GM21723 (cell line): Measurements from ENCODE around the gene STK11IP.
"Not testable (repeated sequence)": the region's sequence is repeated elsewhere in the genome, so short reads cannot be mapped to it uniquely, and the experiment has no call there.

Source experiments
- ATAC-seq: cut with Tn5 transposase; IDR thresholded peaks from one replicate; pipeline ENCODE4 v1.9.1; 2021; ENCODE audit warnings: mild to moderate bottlenecking, moderate library complexity; ENCODE audit not compliant: unreplicated experiment

Gene STK11IP

DNA sequence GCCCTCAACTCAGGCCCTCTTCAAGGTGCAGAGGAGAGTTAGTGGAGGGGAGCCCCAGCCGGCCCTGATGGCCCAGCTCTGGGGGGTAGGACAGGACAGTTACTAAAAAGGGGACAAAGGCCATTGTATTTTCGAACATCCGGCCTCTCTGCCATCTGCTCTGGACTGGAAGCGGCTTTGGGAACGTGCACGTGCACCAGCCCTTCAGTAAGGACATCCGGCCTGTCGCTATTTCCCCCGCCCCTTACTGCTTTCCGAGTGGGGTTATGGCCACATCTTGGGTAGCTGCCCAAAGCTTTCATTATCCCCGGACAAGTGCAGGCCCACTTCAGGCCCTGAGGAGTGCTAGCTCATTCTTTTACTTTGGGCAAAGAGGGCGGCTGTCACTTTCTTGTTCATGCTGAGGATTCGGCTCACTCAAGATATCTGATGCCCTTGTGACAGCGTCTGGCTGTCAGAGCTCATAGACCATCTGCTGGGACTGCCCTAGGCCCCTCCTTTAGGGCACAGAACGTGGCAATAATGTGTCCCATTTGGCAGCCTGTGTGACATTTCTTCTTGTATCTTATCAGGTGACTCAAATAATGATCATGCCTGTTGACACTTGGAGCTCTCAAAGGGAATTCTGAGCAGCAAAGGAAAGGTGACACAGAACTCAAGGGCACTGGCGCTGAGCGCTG, 47.3 kb downstream of the STK11IP start:
- no peak for ATAC-seq

DNA sequence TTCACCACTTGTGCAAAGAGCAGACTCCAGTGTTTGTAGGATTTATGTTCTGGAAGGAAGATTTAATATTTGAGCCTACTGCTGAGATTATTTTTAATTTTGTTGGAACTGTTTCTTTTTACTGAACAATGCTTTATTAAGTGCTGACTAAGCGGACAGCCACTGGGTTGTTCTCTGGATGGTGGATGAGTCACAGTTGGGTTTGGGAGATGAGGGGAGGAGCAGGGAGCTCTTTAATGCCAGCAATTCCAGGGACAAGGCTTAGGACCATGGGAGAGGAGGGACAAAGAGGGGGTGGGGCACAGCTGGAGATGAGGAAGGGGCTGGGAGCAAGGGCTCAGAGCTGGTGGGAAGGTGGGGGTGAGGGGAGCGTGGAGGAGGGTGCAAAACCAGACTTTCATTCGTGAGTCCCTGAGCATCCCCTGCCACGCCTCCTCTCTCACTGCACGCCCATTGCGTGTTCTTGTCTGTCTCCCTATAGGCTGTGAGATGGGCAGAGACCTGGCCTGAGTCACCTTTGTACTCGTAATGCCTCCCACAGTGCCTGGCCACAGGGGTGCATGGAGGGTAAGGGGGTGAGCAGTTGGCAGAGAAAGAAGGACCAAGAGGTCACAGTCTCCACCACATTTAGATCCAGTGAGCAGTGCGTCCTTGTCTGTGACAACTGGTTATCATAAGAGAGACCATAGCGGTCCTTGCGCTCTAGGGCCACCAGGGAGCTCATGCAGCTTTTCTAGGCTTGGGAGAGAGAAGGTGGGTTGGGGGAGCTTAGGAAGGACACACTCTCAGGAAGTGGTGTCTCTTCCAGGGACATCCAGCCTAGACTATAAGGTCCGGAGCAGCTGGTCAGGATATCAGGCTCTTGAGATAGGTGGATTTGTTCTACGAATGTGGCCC, 48.2 kb downstream of the STK11IP start:
- ATAC-seq = no peak

DNA sequence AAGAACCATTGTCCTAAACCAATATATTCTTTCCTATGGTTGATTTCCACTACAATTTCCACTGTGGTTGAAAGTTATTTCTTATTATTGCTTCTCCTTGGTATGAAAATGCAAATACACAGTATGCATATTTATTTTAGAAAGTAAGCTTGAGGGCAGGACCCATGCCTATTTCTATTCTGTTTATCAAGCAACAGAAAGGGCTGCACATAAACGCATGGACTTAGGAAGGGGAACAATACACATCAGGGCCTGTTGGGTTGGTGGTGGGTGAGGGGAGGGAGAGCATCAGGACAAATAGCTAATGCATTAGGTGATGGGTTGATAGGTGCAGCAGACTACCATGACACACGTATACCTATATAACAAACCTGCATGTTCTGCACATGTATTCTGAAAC, 50.5 kb downstream of the STK11IP start:
- ATAC-seq = no peak

DNA sequence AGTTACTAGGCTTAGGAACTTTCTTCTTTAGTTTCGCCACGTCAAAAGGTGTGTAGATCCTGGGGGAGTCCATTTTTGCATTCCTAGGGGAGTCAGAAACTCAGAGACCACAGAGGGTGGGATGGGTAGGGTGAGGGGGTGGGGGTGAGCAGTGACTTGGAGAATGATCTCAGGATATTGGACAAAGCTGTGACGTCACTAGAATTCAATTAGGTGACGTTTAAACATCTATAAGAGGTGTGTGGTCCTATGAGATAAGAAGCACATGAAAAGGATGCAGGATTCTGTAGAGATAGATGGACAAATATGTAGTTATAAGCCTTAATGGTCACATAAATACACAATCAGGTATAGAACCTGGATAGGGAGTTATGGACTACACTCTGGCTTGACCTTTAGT, 51.3 kb downstream of the STK11IP start:
- no peak for ATAC-seq

DNA sequence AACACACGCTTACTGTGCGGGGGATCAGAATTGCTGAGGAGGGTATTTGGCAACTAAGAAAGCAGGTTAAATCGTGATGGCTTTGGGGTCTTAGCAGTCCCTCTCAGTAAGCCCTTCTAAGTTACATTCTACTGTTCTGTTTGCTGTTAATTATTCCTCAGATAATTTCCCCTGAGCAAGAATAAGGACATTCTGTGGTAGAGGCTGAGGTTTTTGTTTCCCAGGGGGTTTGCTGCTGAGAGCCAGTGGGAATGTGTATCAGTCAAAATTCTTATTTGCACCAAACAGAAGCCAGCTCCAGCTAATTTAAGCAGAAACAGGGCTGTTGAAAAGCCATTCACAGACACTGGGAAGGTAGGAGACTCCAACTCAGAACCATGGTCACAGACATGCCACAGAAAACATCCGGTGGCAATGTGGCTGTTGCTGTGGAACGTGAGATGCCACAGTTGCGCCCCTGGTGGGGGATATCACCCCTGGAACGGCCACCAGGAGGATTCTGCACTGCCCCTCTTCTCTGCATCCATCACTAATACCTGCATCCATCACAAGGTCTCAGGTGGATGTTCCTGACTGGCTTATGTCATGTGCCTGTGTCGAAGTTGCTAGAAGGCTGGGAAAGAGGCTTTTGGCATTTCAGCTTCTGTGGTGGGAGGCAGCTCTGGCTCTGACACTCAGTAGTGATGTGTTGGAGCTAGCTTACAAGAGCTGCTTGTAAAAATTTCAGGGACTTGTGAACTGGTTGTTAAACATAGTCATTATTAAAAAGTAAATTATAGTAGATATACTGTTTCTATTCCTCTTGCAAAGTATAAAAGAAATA, 53.0 kb downstream of the STK11IP start:
- no peak for ATAC-seq

DNA sequence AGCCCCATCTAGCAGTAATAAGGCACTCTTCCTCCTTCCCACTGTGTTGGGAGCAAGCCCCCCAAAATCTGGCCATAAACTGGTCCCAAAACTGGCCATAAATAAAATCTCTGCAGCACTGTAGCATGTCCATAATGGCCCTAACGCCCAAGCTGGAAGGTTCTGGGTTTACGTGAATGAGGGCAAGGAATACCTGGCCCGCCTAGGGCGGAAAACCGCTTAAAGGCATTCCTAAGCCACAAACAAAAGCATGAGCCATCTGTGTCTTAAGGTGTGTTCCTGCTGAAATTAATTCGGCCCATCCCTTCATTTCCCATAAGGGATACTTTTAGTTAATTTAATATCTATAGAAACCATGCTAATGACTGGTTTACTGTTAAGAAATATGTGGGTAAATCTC, 54.0 kb downstream of the STK11IP start:
- ATAC-seq = not testable (repeated sequence)

DNA sequence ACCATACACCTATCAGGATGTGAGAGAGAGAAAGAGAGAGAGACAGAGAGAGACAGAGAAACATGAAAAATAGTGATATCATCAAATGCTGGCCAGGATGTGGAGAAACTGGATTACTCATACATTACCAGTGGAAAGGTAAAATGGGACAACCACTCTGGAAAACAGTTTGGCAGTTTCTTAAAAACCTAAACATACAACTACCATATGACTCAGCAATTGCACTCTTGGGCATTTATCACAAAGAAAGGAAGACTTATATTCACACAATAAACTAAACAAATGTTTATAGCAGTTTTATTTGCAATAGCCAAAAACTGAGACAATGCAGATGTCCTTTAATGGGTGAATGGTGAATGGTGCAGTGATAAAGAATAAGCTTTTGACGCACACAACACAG, 58.9 kb downstream of the STK11IP start:
- no peak for ATAC-seq

DNA sequence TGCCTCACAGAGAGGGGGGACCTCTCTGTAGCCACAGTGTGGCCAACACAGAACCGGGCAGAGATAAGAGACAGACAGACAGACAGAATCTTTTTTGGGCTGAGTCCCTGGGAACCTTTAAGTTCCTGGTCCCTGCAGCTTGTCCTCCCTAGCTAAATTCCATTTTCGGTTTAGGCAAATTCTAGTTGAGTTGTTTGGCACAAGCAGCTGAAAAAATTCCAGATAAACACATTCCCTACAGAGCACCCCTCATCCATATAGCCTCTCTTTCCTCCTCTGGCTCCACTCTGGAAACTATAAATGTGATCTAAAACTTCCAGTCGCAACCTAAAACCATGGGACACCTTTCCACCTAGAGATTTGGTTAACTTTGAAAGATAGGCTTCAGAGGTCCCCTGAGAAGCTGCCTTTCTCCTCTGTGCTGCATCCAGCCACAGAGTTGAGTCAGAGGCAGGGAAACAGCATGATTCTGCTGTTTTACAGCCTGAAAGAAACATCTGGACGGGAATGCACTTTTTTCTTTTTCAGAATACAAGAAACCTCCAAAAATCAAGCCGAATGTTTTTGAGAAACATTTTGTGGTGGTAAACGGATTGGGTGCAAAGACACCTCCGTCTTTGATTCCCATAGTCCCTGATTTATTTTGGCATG, 60.7 kb downstream of the STK11IP start:
- ATAC-seq = no peak

DNA sequence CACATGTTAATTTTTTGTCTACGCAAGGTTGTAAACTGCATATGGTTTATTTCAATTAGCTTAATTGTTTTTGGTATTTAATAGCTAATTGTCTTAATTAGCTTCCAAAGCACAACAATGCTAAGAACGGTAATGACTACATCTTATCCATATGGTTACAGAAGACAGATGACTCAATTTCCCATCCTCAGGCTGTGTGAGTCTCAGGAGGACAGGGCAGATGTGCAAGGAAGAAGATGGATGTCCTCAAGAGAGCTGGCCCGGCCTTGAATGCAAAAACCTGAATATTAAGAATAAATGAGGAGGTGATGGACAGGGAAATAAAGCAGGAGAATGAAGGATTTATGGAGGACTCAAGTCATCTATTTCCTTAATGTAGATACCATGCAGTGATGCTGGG, 61.2 kb downstream of the STK11IP start:
- no peak for ATAC-seq

DNA sequence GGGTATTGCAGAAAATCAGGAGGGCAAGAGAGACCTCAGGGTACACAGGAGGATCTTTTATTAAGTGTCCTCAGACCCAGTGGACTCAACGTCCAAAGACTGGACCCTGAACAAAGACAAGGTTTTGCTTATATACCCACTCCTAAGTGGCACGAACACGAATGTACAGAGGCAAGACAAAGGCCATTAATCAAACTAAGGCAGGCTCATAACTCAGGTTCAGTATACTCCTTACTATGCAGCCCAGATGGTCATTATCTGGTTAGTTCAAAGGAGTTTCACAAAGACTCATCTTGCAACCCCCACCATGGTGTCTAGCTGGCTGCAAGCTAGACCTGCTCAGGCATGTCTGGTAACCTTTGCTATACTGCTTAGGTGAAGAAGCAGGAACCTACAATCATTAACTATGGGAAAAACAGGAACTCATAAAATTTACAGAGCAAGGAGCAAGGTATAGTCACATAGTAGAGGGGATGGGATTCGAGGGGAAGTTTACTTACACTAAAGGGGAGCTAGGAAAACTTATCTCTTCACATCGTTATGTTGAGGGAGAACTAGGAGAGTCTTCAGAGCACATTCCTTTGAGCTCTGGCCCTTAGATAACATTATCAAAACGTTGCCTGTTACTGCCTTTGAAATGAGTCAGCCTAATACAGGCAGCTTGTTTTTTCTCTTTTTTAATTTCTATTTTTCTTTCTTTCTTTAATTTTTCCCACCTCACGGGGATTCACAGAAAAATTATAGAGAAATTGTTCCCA, 63.7 kb downstream of the STK11IP start:
- peak; percentile 92 for ATAC-seq

DNA sequence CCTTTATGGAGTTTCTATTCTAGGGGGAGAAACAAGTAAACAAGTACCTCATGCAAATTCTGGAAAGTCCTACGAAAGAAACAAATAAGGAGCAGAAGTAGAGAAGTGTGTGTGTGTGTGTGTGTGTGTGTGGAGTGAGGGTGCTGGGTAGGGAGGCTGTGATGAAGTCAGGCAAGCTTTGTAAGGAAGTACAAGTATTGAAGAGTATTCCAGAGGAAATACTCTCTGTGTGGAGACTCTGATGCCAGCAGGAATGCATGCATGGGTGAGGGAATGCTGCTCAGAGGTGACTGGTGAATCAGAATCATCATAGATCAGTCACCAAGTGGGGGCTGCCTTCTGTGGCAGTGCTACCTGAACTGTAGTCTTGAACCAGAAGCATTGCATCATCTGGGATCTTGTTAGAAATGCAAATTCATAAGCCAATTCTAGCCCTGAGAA, 64.3 kb downstream of the STK11IP start:
- no peak for ATAC-seq

DNA sequence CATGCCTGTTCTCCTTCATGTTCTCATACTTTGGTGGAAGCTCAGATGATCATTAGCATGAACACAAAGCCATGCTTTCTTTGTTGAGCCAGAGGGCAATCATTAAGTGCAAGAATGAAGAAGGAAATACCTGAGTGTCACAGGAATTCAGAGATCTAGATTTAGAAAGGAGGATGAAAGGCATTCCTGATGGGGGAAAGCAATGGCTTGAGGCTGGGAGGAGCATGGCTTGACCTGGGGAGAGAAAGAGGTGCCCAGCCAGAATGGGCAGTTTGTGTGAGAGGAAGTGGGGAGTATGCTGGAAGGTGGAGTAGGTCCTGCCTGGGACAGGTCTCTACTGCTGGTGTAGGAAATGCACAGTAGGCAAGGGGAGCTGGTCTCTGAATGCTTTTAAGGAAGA, 64.9 kb downstream of the STK11IP start:
- ATAC-seq = no peak

DNA sequence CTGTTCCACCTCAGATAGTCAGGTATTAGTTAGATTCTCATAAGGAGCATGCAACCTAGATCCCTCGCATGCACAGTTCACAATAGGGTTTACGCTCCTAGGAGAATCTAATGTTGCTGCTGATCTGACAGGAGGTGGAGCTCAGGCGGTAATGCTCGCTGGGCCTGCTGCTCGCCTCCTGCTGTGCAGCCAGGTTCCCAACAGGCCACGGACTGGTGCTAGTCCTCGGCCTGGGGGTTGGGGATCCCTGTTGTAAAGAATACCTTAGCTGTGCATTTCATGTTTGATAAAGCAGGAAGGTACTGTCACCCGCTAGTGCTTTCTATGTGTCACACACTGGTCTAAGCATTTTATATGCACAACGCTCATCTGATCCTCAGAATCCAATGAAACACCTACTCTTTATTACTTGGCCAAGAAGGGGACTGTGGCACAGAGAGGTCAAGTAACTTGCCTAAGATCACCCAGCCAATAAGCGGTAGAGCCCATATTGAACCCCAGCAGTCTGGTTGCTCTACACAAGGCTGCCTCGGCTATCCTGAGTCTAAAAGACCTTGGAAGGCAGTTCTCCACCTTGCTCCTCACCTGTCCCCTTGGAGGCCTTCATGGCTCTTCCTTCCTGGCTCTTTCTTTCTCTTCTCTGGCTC, 65.6 kb downstream of the STK11IP start:
- no peak for ATAC-seq

DNA sequence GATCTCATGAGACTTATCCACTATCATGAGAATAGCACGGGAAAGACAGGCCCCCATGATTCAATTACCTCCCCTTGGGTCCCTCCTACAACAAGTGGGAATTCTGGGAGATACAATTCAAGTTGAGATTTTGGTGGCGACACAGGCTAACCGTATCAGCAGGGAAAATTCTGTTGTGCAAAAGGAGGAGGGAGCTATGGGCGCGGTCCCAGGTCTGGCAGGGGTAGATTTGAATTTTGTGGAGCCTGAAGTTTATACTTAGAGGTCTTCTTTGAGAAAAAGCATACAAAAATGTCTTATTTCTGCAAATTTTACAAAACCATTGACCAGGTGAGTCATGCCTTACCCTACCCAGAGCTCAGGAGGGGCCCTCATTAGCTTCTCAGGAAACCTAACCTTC, 66.4 kb downstream of the STK11IP start:
- no peak for ATAC-seq

DNA sequence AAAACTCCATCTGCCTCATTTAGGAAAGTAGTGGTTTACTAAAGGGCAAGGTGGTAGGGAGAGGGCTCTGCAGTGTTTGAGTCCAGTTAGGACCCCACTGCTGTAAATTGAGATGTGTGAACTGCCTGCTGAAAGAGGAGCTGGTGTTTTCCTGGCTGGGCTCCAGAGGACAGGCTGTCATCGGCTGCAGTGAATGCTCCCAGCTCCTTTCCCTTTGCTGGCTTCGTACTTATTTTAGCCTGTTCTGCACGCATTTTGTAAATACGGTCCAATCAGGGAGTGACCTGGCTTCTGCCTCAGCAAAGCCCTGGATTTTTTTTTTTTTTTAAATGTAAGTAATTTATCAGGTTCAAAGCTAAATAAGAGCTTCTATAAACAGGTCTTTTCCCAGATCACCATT, 67.3 kb downstream of the STK11IP start:
- no peak for ATAC-seq

DNA sequence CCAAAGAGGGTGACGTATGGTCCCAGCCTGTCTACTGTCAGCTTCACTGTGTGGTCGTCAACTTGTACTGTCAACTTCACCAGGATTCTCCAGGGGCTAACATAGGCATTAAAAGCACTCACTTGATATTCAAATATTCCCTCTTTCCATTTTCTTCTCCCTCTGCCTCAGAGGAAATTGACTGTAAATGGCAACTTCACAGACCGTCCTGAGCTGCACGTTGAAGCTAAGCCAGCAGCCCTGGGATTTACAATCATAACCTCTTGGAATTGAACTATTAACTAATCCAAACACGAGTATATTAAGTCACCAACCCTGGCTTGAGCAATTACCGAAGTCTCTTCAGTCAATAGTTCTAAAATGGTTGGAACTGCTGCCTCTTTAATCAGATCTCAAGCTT, 68.3 kb downstream of the STK11IP start:
- no peak for ATAC-seq
